Measurements from ENCODE around the gene NID1. TPM values are rescaled to one million over a fixed set of nuclear protein-coding genes. Genes with fewer than 3 reads are reported as not detected.

Gene NID1
- polyA plus RNA-seq, 1 donor from 2014 or later = 0.04 TPM

DNA sequence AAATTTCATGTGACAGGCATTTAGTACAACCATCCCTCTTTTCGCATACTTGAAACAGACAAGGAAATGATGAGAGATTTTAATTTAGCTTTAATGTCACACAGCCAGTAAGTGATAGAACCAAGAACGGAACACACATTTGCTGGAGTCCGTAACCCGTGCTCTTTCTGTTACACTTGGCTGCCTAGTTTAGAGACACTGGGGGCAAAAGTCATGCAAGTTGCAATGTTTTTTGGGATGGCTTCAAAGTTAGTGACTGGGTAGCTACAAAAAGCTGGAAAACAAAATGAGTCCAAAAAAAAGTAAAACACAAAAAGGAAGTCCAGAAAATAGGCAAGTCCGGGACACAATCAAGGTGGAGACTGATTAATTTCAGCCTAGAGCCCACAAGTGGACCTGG, 5.9 kb downstream of the NID1 start:
- H2AFZ ChIP-seq (ENCODE audit: low read depth, low read length) = no peak overlapping the region
- H3F3A ChIP-seq (ENCODE audit: insufficient read depth, low read length, poor library complexity, severe bottlenecking) = no peaks in the 10 kb centered on the region
- H3K27ac ChIP-seq (ENCODE audit: low read length) = no peak overlapping the region
- peaks cover 7% of the 10 kb centered on the region for H3K27me3 ChIP-seq (ENCODE audit: insufficient read depth, low read depth, low read length)
- TF ChIP-seq, protein P1, sequence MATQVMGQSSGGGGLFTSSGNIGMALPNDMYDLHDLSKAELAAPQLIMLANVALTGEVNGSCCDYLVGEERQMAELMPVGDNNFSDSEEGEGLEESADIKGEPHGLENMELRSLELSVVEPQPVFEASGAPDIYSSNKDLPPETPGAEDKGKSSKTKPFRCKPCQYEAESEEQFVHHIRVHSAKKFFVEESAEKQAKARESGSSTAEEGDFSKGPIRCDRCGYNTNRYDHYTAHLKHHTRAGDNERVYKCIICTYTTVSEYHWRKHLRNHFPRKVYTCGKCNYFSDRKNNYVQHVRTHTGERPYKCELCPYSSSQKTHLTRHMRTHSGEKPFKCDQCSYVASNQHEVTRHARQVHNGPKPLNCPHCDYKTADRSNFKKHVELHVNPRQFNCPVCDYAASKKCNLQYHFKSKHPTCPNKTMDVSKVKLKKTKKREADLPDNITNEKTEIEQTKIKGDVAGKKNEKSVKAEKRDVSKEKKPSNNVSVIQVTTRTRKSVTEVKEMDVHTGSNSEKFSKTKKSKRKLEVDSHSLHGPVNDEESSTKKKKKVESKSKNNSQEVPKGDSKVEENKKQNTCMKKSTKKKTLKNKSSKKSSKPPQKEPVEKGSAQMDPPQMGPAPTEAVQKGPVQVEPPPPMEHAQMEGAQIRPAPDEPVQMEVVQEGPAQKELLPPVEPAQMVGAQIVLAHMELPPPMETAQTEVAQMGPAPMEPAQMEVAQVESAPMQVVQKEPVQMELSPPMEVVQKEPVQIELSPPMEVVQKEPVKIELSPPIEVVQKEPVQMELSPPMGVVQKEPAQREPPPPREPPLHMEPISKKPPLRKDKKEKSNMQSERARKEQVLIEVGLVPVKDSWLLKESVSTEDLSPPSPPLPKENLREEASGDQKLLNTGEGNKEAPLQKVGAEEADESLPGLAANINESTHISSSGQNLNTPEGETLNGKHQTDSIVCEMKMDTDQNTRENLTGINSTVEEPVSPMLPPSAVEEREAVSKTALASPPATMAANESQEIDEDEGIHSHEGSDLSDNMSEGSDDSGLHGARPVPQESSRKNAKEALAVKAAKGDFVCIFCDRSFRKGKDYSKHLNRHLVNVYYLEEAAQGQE (IDR thresholded peaks at IDR 0.05; ENCODE audit: borderline replicate concordance) = no peak
- no peak for TF ChIP-seq MXI1 (conservative IDR thresholded peaks at IDR 0.05; ENCODE audit: poor library complexity, severe bottlenecking)
- no peak for TF ChIP-seq RAD21 (conservative IDR thresholded peaks at IDR 0.05)
- TF ChIP-seq EP300 (conservative IDR thresholded peaks at IDR 0.05; ENCODE audit: poor library complexity, severe bottlenecking) = no peak
- TF ChIP-seq SMC3 (conservative IDR thresholded peaks at IDR 0.05; ENCODE audit: poor library complexity) = no peak
- no peak for TF ChIP-seq POLR2AphosphoS5 (IDR thresholded peaks at IDR 0.05)
- no peak for TF ChIP-seq TAF1 (IDR thresholded peaks at IDR 0.05; ENCODE audit: low read depth)
- TF ChIP-seq EZH2 (IDR thresholded peaks at IDR 0.05; ENCODE audit: borderline replicate concordance, insufficient read depth, low read length, poor library complexity, severe bottlenecking) = no peak
- no peak for TF ChIP-seq CTCF (IDR thresholded peaks at IDR 0.05; ENCODE audit: poor library complexity, severe bottlenecking)
- no peaks in the 10 kb centered on the region for H3K9me3 ChIP-seq (ENCODE audit: low read length)
- no peaks in the 10 kb centered on the region for H3K79me2 ChIP-seq (replicated peaks; ENCODE audit: insufficient read depth, low read length)
- H3K36me3 ChIP-seq (ENCODE audit: insufficient read depth, low read length) = no peaks in the 10 kb centered on the region
- no peak overlapping the region for H3K4me2 ChIP-seq (ENCODE audit: low read length)
- H3K9ac ChIP-seq (ENCODE audit: low read length) = no peak overlapping the region
- no peaks in the 10 kb centered on the region for H3K9me2 ChIP-seq (ENCODE audit: insufficient read depth, low read length)
- no peaks in the 10 kb centered on the region for H4K20me1 ChIP-seq (ENCODE audit: insufficient read depth)
- H3K4me3 ChIP-seq (ENCODE audit: low read length) = no peak overlapping the region

DNA sequence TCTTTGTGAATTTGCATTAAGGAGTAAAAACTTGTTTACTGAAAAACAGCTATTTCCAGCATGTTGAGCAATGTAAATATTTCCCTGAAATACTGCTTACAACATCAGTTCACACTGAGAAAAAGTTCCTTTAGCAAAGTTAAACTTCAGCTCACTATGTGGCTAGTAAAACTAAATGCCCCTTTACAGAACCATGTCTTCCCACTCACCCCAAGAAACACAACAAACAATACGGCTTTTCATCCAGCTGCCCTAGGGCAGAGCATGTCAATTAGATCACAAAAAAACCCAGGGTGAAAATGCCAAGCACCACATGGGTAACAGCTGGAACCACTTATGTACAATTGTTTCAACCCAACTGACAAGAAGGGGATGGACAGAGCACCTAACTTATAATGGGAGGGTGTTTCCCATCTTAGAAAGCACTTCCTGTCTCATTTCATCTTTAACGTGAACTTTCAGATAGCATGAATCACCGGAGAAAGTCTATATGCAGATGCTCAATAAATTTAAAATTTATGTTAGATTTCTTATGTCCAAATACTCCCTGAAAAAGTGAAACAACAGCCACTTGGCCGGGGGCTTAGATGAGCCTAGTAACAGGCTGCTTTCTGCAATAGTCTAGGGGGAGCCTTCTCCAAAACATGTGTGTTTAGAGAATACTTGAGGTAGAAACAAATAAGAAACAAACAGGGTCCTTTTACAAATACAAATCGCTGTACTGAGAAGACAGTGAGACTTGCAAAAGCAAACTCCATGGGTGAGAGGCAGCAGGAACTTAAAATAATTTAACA, 6.6 kb downstream of the NID1 start:
- Histone ChIP-seq H3K9me2 (ENCODE audit: insufficient read depth, low read length) (no peaks in the 10 kb centered on the region), H3K79me2 (replicated peaks; ENCODE audit: insufficient read depth, low read length) (no peaks in the 10 kb centered on the region), H3K9me3 (ENCODE audit: low read length) (no peaks in the 10 kb centered on the region), H2AFZ (ENCODE audit: low read depth, low read length) (no peak overlapping the region), H3K9ac (ENCODE audit: low read length) (no peak overlapping the region), H3K4me2 (ENCODE audit: low read length) (no peak overlapping the region), H3F3A (ENCODE audit: insufficient read depth, low read length, poor library complexity, severe bottlenecking) (no peaks in the 10 kb centered on the region), H3K27ac (ENCODE audit: low read length) (no peak overlapping the region), H3K27me3 (ENCODE audit: insufficient read depth, low read depth, low read length) (peaks cover under 1% of the 10 kb centered on the region), H4K20me1 (ENCODE audit: insufficient read depth) (no peaks in the 10 kb centered on the region), H3K4me3 (ENCODE audit: low read length) (no peak overlapping the region), H3K36me3 (ENCODE audit: insufficient read depth, low read length) (no peaks in the 10 kb centered on the region)
- TF ChIP-seq, protein P1 (IDR thresholded peaks at IDR 0.05; ENCODE audit: borderline replicate concordance) = no peak
- no peak for TF ChIP-seq EZH2 (IDR thresholded peaks at IDR 0.05; ENCODE audit: borderline replicate concordance, insufficient read depth, low read length, poor library complexity, severe bottlenecking)
- no peak for TF ChIP-seq EP300 (conservative IDR thresholded peaks at IDR 0.05; ENCODE audit: poor library complexity, severe bottlenecking)
- TF ChIP-seq MXI1 (conservative IDR thresholded peaks at IDR 0.05; ENCODE audit: poor library complexity, severe bottlenecking) = no peak
- TF ChIP-seq CTCF (IDR thresholded peaks at IDR 0.05; ENCODE audit: poor library complexity, severe bottlenecking) = no peak
- no peak for TF ChIP-seq POLR2AphosphoS5 (IDR thresholded peaks at IDR 0.05)
